ENCODE results near the gene OSBPL6.

- no peak for TF ChIP-seq EZH2 (IDR thresholded peaks at IDR 0.05)
- TF ChIP-seq POLR2A (IDR thresholded peaks at IDR 0.05; ENCODE audit: borderline replicate concordance, extremely low read depth, insufficient read depth, insufficient read length), result no peak
Measured at GRCh38 chr2:178417916-178418315, 223.6 kb downstream of the OSBPL6 start.

Data from HCT116 (cell line).